HG03103 (cell line): ENCODE measurements around the gene ZNF320.
"Not testable (repeated sequence)": the region's sequence is repeated elsewhere in the genome, so short reads cannot be mapped to it uniquely, and the experiment has no call there.

Experiments
- ATAC-seq: cut with Tn5 transposase; IDR thresholded peaks from one replicate; pipeline ENCODE4 v1.9.1; 2021; ENCODE audit warnings: low read depth; ENCODE audit not compliant: unreplicated experiment

The ZNF320 gene

GRCh38 chr19:52897138-52897935 is at the start of gene ZNF320:
TSS of gene ZNF320 (minus strand) at chr19:52897635. CDS start at chr19:52890255, 7,380 bp downstream.
- peak; percentile 95 for ATAC-seq

DNA sequence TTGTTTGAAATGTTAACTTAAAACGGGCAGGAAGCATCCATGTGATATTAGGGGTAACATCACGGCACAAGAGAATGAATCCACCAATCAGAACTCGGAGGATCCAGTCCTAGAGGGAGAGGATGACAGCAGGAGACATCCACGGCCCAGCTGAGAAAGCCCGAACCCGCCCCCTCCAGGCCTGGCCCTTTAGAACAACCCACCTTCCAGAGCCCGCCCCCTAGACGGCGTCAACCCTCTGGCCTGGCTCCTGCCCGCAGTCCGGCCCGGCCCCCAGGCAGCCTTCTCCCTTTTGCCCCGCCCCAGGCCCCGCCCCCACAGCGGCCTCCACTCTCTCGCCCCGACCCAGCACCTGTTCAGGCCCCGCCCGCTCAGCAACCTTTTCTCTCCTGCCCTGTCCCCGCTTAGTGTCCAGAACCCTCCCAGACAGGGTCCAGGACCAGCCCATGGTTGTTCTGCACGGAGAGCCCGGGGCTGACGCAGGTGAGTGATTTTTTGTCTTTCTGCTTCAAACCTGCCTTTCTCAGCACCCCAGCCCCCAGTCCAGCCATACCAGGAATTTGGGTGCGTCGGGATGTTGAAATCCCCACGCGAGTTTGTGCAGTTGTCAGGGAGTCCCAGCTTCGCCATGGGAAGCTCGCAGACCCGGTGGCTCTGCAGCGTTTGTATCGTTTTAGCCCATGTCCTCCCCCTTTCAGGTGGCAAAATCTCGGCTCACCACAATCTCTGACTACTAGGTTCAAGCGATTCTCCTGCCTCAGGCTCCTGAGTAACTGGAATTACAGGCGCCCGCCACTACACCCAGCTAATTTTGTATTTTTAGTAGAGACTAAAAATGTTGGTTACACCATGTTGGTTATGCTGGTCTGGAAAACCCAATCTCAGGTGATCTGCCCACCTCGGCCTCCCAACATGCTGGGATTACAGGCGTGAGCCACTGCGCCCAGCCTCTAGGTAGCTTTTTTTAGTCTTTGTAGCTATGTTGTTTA is 49.2 kb upstream of the ZNF320 start:
- ATAC-seq = no peak

- ATAC-seq = no peak
These were observed 48.4 kb upstream of the ZNF320 start for GRCh38 chr19:52945652-52946321.

DNA sequence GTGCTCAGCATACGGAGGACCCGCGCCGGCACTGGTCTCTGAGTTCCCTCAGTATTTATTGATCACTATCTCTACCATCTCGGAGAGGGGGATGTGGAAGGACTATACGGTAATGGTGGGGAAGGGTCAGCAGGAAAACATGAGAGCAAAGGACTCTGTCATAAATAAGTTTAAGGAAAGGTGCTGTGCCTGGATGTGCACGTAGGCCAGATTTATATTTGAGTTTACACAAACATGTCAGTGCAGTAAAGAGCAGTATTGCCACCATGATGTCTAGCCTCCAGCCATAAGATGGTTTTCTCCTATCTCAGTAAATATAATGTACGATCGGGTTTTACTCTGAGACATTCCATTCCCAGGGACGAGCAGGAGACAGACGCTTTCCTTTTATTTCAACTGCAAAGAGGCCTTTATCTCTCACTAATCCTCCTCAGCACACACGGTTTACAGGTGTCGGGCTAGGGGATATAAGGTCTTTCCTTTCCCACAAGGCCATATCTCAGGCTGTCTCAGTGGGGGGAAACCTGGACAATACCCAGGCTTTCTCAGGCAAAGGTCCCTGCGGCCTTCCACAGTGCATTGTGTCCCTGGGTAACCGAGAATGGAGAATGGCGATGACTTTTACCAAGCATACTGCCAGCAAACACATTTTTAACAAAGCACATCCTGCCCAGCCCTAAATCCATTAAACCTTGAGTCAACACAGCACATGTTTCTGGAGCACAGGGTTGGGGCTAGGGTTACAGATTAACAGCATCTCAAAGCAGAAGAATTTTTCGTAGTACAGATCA is 47.5 kb upstream of the ZNF320 start:
- not testable (repeated sequence) for ATAC-seq

DNA sequence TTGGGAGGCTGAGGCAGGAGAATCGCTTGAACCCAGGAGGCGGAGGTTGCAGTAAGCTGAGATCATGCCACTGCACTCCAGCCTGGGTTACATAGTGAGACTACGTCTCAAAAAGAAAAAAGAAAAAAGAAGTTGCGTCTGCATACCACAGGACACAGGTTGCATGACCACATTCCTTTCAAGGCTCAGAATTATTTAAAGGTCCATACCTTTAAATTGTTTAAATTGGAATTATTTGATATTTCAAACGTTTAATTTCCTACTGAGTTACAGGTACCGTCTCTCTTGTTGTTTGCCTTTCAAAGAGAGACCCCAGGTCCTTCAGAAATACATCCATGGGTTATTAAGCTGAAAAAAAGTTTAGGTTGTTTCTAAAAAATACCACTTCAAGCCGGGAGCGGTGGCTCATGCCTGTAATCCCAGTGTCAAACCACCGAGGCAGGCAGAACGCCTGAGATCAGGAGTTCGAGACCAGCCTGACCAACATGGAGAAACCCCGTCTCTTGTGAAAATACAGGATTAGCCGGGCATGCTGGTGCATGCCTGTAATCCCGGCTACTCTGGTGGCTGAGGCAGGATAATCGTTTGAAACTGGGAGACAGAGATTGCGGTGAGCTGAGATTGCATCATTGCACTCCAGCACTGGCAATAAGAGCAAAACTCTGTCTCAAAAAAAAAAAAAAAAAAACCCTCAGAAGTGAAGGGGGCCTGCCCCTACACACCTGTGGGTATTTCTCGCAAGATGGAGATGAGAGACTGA is 46.6 kb upstream of the ZNF320 start:
- no peak for ATAC-seq

DNA sequence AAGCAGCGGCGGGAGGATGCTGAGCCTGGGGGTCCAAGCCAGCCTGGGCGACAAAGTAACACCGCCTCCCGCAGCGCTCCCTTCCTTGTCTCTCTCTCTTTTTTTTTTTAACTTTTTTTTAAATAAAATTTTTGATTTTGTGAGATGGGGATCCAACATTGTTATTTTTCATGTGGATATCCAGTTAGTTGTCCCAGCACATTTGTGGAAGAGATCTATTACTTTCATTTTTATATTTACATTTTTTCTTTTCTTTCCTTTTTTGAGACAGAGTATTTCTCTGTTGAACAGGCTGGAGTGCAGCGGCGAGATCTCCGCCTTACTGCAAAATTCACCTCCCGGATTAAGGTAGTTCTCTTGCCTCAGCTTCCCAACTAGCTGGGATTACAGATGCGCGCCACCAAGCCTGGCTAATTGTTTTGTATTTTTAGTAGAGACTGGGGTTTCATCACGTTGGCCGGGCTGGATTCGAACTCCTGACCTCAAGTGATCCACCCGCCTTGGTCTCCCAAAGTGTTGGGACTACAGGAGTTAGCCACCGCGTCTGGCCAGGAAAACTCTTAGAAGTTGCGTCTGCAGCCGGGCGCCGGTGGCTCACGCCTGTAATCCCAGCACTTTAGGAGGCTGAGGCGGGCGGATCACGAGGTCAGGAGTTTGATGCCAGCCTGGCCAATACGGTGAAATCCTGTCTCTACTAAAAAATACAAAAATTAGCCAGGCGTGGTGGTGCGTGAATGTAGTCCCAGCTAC is 45.9 kb upstream of the ZNF320 start:
- no peak for ATAC-seq

DNA sequence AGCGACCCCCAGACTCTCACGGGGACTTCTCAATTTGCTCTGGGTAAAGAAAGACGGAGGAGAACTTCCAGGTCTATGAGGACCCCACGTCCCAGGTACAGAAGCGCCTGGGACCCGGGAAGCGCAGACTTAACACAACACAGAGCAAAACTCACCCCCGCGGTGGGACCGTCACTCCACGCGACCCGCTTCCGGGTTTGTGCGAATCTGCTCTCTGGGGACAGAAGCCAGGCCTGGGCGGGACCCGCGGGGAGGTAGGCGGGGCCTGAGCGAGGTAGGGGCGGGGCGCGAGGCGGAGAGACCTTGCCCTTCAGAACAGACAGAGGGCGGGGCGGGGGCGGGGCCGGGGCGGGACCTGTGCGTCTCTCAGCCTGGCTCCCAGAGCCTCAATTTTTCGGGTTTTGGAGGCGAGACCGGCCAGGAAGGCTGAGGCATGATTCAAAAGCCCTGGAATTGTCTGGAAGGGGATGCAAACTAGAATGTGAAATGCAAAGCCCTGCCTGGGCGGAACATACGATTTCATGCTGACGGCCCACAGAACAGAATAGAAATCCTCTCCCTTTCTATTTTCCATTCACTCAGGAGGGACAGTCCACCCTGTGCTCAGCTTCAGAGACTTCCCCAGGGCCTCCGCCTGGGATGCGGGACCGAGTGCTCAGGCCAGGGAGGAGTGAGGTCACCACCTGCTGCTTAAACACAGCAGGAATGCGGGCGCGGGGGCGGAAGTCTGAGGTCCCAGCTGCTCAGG is 45.1 kb upstream of the ZNF320 start:
- ATAC-seq = peak; percentile 96

DNA sequence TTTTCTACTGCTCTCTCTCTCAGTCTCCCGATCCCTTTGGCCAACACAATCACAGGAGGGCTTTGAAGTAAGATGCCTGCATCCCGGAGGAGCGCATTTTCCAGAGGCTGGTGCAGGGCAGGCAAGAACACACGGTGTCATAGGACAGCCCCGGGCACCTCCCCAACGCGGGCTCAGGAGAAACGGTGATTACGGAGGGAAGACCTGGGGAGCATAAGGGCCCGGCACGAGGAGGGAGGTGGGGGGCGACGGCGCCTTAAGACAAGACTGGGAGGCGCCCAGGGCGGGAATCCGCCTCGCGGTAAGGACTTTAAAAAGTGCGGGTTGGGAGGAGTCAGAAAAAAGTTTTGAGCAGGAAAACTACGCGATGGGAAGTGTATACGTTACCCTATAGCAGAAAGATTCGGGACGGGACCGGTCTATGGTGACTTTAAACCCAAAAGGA is 44.5 kb upstream of the ZNF320 start:
- no peak for ATAC-seq

DNA sequence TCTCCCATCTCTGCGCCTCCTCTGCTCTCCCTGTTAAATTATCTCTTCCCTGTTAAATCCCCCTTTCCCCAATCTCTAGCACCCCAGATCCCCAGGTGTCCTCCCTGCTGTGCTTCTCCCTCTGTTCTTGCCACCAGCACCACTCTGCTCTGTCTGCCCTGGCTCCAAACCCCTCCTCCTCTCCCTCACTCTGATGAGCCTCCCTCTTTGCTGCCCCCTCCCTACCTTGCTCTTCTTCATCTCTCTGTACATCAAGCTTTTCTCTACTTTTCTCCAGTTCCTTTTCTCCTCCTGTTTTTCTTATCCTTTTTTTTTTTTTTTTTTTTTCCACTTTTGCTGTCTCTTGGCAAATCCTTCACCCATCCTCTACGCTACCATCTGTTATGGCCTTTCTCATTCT is 44.1 kb upstream of the ZNF320 start:
- not testable (repeated sequence) for ATAC-seq

- ATAC-seq = not testable (repeated sequence)
These were observed 43.5 kb upstream of the ZNF320 start for GRCh38 chr19:52940905-52941304.

DNA sequence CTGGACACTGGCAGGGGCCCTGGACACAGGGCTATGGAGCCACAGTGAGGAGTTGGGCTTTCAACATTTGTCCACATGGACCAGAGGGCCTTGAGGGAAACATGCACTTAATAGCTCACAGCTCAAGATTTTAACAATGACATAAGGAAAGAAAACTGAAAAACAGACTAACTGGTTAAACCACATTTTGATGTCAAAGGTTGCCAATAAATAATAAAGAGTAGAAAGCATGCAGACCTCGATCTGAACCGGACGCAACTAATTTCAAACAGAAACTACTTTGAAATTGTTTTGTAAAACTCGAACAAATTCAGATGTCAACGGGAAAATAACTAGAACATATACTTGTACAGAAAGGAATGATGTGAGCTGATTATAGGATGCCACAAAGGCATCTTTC is 41.3 kb upstream of the ZNF320 start:
- no peak for ATAC-seq

DNA sequence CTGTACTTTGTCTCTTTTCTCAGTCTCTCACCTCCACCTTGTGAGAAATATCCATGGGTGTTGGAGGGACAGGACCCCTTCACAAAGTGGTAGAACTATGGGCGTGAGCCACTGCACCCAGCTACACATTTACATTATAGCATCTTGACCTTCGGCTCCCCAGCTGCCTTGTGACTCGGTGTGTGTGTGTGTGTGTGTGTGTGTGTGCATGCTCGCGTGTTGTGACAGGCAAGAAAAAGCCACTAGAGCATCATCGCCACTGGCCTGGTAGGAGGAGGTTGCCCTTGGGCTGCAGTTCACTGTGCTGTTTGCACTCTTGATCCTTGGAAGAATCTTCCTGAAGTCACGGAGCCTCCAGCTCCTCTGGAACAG is 39.5 kb upstream of the ZNF320 start:
- no peak for ATAC-seq

GRCh38 chr19:52936151-52936953 is 38.9 kb upstream of the ZNF320 start:
- ATAC-seq = no peak

DNA sequence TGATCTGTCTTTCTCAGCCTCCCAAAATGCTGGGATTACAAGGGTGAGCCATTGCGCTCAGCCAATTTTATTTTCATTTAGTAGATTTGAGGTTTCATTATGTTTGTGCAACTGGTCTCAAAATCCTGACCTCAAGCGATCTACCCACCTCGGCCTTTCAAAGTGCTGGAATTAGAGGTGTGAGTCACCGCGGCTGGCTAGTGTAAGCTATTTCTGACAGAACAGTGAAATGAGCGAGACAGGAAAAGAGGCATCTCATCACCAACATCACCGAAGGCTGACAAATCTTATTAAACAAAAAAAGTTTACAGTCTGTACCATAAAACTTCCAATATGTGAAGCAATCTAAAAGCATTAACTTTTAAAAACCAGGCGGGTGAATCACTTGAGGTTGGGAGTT is 38.0 kb upstream of the ZNF320 start:
- no peak for ATAC-seq

- not testable (repeated sequence) for ATAC-seq
These were observed 27.2 kb upstream of the ZNF320 start for GRCh38 chr19:52924641-52925040.

DNA sequence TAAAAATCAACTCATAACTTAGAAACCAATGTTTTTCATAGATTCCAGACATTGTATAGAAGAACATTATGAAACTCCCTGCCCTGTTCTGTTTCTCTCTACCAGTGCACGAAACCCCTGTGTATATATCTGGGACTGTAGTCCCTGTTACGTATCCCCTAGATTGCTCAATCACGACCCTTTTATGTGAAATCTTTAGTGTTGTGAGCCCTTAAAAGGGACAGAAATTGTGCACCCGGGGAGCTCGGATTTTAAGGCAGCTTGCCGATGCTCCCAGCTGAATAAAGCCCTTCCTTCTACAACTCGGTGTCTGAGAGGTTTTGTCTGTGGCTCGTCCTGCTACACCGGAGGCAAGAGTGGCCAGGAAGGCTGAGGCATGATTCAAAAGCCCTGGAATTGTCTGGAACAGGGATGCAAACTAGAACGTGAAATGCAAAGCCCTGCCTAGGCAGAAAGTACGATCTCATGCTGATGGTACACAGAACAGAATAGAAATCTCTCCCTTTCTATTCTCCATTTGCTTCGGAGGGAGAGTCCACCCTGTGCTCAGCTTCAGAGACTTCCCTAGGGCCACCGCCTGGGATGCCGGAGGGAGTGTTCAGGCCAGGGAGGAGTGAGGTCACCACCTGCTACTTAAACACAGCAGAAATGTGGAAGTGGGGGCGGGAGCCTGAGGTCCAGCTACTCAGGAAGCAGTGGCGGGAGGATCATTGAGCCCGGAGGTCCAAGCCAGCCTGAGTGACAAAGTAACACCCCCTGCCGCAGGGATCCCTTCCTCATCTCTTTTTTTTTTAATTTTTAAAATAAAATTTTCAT is 26.6 kb upstream of the ZNF320 start:
- no peak for ATAC-seq
